HG03064 (cell line): ENCODE data around the gene CHRNA5.

Source experiments
- ATAC-seq: cut with Tn5 transposase; IDR thresholded peaks from one replicate; pipeline ENCODE4 v1.9.1; 2021; ENCODE audit warnings: low read depth; ENCODE audit not compliant: unreplicated experiment

CHRNA5 gene

DNA sequence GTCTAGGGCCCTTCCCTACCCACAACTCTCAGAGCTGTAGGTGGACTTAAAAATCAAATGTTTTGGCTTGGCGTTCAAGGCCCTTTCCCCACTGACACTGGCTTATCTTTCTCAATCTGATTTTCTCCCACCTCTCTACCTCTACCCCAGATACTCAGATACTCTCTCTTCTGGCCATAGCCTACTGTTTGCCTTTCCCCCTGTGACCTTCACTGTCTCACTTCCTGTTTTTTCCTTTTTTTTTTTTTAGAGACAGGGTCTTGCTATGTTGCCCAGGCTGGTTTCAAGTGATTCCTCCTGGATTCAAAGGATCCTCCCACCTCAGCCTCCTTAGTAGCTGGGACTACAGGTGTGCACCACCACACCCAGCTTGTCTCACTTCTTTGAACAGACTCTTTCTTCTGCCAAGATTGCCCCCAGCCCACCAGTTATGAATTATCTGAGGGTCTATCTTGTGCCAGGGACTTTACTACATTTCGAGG lies 71.1 kb downstream of the CHRNA5 start:
- ATAC-seq, result no peak

DNA sequence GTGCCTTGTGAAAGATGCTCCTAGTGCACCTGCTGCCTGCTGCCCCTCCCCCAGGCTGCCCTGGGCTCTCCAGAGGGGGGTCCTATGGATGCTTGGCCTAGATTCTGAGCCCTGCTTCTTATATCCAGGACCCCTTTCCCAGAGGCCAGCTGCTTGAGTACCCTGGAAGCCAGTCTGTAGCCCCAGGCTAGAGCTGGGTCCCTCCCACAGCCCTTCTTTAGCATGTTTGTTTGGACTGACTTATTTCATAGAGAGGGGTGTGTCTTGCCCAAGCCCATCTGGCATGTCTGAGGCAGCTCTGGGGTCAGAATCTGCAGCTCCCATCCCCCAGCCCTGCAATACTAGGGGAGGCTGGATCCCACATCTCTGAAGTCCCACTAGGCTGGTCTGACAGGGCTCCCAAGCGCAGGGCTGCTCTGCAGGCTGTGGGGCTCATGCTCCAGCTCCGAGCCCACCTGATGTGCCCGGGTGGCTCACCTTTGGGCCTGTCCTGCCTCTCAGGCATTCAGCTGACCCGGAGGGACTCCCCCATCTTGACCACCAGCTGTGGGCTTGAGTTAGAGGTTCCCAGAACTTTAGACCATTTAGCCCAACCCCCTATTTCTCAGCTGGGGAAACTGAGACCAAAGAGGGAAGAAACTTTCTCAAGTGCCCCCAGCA lies 72.6 kb downstream of the CHRNA5 start:
- no peak for ATAC-seq

DNA sequence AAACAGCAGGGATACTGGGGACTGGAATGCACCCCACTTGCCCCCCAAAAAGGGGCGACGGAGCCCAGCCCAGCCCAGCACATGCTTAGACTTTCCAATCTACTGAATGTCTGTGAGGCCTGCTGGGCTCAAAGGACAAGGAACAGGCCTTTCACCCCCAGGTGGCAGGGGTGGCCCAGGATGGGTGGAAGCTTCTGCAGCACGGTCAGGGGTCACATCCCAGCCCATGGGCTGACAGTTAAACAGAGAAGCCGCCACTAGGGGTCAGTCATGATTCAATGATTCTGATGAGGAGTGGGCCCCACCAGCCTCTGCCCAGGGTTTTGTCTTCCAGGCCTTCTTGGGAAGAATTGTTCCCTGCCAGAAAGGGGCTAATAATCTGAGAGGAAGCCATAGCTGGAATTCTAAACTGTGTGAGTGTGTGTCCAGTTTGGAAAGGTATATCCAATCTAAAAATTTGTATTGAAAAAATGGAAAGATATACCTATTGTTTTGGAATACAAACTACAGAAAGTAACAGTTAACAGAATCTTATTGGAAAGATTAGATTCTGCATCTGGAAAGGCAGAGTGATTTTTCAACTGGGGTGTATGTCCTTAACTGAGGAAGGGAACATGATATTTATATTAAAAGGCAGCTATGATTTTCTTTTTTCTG lies 73.5 kb downstream of the CHRNA5 start:
- ATAC-seq, result no peak

DNA sequence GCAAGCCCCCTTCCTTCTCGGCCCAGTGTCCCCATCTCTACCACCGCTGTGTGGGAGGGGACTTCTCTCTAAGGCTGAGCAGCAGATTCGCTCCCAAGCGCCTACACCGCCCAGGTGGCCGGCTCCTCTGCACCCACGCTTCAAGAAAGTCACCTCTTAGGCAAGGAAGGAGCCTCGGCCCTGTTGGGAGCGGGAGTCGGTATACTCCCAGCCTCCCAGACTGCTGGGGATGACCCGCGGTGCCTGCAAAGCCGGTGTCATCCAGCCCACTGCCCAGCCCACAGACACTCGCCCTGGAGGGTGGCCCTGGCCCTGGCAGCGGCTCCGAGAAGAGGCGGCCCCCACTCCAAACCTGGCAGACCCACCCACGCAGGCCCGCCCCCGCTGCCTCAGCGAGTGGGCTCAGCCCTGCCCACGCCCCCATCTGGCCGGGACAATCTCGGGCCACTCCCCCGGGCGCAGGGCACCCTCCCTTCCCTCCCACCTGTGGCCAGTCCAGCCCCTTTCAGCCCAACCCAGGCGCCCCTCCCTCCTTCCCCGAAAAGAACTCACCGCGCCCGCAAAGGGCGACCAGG lies 75.3 kb downstream of the CHRNA5 start:
- ATAC-seq, result no peak

DNA sequence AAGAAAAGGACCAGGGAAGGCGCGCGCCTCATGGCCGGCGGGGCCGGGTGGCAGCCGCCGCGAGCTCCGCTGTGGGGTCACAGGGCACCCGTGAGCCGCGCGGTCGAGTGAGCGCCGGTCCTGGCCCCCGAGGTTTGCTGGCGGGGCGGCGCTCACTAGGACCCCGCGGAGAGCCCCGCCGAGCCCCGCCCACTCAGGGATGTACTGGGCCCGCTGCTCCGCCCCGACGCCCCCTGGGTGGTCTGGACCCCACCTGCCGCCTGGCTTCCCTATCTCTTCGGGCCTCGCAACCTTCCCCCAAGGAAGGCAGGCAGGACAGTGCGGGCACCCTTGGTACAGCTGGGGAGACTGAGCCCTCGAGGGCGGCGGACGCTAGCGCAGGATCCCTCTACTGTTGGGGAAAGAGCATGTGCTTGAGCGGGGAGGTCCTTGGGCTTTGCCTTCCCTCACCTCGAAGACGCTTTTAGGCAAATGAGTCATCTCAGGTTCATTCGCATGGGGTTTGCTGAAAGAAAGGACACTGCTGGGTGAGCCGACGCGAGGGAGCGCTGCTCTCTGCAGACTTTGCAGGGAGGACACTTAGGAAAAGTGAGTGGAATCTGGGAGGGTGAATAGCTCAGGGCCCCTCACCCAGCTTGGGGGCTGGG lies 75.9 kb downstream of the CHRNA5 start, which contains the start of gene CHRNB4:
CHRNB4 (minus strand) TSS at position 109 of the 647 bp plus-strand sequence; CDS start at position 32, 77 bp downstream.
- no peak for ATAC-seq

DNA sequence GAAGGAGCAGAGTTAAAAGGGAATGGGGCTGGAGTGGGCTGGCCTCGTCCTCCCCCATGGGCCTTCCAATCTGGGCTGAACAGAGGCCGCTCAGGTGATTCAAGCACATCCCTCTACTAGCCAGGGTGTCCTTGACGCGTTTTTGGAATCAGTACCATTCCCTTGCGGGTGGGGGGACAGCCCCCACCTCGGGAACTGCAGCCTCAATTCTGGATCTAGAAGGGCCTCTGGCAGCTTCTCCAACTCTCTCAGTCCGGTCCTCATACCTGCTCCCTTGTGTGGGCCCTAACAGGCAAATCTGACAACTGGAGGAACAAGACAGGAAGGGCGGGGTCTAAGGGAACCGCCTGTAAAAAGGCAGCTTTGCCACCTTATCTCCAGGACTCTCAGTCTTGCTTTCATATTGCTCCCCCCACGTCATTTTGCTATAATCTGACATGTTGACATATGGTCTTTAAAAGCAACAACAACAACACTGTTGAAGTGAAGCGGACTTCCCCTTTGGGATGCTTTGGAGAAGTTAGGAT lies 76.5 kb downstream of the CHRNA5 start:
- no peak for ATAC-seq

DNA sequence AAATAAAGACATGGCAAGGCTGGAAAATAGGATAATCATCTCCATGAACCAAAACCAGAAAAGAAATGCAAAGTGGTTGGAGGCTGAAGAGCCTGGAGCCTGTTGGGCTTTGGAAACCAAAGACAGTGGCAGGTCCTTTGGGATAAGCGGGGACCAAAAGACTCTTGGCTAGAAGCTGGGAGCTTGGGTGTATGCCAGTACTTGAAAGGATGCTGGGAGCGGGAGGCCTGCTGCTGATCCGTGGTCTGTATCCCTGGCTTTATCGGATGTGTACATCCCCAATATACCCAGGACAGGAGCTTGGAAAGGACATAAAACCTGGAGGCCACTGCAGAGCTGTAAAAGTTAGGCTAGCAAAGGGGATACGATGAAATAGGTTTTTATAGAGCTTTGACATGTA lies 77.0 kb downstream of the CHRNA5 start:
- ATAC-seq, result no peak
